Measurements from ENCODE around the gene DYRK1A. TPM values are rescaled to one million over a fixed set of nuclear protein-coding genes. Genes with fewer than 3 reads are reported as not detected.

Gene DYRK1A
- polyA plus RNA-seq, 1 donor, result 48.3 TPM

DNA sequence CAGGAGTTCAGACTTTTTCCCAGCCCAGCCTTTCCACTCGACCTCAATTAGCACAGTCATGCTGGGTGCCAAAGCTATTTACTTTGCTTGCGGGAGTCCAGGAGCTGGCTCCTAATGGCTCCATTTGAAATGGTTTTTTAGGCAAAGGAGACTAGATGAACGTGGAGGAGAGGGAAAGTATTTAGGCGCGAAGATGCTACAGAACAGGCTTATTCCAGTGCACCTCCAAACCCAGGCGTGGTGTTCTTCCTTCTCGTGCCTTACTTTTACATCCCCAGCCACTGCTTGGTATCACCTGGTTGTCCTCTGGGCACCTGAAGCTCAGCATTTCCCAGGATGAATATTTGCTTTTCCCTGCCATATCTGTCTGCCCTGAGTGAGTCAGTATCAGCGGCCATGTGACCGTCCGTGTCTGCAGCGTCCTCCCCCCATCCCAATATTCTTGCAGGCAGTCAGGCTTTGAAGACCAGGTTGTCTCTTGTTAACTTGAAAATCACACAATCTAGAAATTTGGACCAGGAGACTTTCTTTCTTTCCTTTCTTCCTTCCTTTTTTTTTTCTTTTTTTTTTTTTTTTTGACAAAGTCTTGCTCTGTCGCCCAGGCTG lies 198.5 kb downstream of the DYRK1A start:
- DNase-seq, result no peak
- no CpG with 5 or more reads among the region's 12 CpGs for WGBS (ENCODE audit: insufficient coverage, low lambda C conversion rate)
- no peak overlapping the region for H3K4me3 ChIP-seq (ENCODE audit: low read length)
- H3K27ac ChIP-seq (ENCODE audit: low read length), result no peak overlapping the region
- H3K27me3 ChIP-seq (ENCODE audit: control insufficient read depth, insufficient read depth, low read length), result no peaks in the 10 kb centered on the region
- peaks cover 5% of the 10 kb centered on the region for H3K4me1 ChIP-seq (ENCODE audit: control insufficient read depth, insufficient read depth, low read length)
- peaks cover 6% of the 10 kb centered on the region for H3K9me3 ChIP-seq (ENCODE audit: control insufficient read depth, low read depth, low read length)
- H3K36me3 ChIP-seq (ENCODE audit: control insufficient read depth, insufficient read depth, low read length), result no peaks in the 10 kb centered on the region

DNA sequence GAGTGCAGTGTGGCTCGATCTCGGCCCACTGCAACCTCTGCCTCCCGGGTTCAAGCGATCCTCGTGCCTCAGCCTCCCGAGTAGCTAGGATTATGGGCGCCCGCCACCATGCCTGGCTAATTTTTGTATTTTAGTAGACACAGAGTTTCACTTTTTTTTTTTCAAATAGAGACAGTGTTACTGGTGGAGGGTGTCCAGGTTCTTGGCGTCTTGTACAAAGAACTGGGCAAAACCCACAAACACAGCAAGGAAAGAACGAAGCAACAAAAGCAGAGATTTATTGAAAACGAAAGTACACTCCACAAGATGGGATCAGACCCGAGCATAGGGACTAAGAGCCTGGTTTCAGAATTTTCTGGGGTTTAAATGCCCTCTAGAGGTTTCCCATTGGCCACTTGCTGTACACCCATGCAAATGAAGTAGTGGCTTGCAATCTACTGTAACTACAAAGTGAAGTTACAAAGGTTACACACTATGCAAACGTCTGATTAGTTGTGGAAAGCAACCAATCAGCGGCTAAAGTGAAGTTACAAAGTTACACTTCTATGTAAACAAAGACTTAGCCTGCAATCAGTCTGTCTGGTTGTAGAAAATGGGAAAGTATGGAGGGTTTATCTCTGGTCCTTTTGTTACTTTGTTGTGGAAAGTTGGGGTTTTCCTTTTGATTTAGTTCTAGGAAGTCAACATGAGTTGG lies 199.1 kb downstream of the DYRK1A start:
- Histone ChIP-seq H3K36me3 (ENCODE audit: control insufficient read depth, insufficient read depth, low read length) (no peaks in the 10 kb centered on the region), H3K27ac (ENCODE audit: low read length) (no peak overlapping the region), H3K27me3 (ENCODE audit: control insufficient read depth, insufficient read depth, low read length) (no peaks in the 10 kb centered on the region), H3K4me1 (ENCODE audit: control insufficient read depth, insufficient read depth, low read length) (peaks cover 5% of the 10 kb centered on the region), H3K9me3 (ENCODE audit: control insufficient read depth, low read depth, low read length) (peaks cover 6% of the 10 kb centered on the region), H3K4me3 (ENCODE audit: low read length) (no peak overlapping the region)
- DNase-seq, result peak in 1 of 2 donors; percentile 73
- 88% methylated on average over 3 of the region's 14 CpGs for WGBS (ENCODE audit: insufficient coverage, low lambda C conversion rate)

DNA sequence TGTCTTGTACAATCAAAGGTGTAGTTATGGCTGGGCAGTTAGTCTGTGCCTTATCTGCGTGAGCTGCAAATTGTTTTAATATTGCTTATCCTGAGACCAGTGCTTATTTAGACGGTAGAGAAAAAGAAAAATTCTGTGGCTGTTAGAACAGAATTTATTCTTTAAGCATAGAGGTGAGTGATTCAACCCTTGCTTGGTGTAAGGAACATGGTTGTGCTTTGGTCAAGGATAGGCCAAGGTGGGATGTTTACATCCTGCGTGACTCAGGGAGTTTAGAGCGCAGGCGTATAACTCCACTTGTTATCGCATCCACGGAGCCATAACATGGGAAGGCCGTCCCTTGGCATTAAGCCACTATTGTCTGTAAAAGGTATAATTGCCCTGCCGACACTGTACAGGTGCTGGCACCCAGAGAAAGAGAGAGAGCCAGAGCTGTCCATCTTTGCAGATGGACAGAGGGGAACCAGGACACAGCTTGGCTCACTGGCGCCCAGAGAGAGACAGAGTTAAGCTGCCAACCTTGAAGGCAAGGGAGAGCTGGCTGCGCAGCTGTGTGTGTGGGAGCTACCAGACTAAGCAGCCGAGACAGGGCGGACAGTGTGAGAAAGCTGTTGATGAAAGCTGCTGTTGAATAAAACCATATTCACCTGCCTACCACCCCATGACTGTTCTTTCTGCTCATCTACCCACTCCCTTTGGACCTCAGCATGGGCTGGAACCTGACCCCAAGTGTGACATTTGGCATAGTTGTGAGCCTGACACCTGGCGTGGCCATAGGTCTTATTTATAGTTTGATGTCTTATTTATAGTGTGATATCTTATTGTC lies 200.4 kb downstream of the DYRK1A start:
- H3K4me3 ChIP-seq (ENCODE audit: low read length), result no peak overlapping the region
- H3K27me3 ChIP-seq (ENCODE audit: control insufficient read depth, insufficient read depth, low read length), result no peaks in the 10 kb centered on the region
- H3K9me3 ChIP-seq (ENCODE audit: control insufficient read depth, low read depth, low read length), result peaks cover 6% of the 10 kb centered on the region
- no peaks in the 10 kb centered on the region for H3K36me3 ChIP-seq (ENCODE audit: control insufficient read depth, insufficient read depth, low read length)
- no peak for DNase-seq
- H3K27ac ChIP-seq (ENCODE audit: low read length), result no peak overlapping the region
- peaks cover 5% of the 10 kb centered on the region for H3K4me1 ChIP-seq (ENCODE audit: control insufficient read depth, insufficient read depth, low read length)
- WGBS (ENCODE audit: insufficient coverage, low lambda C conversion rate), result no CpG with 5 or more reads among the region's 14 CpGs

DNA sequence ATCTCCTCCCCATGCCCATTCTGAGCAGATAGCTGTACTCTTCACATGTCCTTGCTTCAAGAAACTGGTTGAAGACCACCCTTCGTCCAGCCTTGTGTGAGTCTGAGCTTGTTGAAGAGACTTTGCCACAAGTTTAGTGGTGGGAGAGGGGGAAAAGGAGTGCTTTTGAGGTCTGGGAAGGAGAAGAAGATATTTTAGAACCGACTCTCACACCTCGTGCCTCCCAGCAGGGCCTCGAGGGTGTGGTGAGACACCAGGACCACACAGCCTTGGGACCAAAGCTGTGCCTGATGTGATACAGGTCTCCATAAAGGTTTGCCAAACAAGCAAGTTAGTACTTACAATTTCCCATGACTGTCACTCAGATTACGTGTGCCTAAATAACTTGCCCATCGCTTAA lies 201.8 kb downstream of the DYRK1A start:
- Histone ChIP-seq H3K36me3 (ENCODE audit: control insufficient read depth, insufficient read depth, low read length) (no peaks in the 10 kb centered on the region), H3K27ac (ENCODE audit: low read length) (no peak overlapping the region), H3K4me3 (ENCODE audit: low read length) (no peak overlapping the region), H3K4me1 (ENCODE audit: control insufficient read depth, insufficient read depth, low read length) (peaks cover under 1% of the 10 kb centered on the region), H3K27me3 (ENCODE audit: control insufficient read depth, insufficient read depth, low read length) (no peaks in the 10 kb centered on the region), H3K9me3 (ENCODE audit: control insufficient read depth, low read depth, low read length) (no peaks in the 10 kb centered on the region)
- DNase-seq, result no peak
- 100% methylated on average over 1 of the region's 6 CpGs for WGBS (ENCODE audit: insufficient coverage, low lambda C conversion rate)

DNA sequence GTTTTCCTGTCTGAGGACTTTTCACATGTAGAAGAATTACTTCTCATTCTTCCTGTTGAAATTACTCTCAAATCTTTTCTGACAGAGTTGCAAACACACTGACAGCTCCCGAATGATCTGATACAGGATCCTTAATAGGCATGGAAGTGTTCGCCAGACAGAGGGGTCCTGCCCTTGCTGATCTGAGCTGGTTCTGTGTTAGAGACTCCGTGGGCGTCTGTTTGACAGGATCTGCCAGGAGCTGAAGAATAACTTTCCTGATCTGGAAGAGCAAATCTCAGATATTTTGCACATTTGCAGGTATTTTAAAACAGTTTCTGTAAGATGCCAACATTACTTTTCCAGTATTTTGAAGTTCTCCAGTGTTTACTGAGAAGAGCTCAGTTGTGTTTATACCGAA lies 202.3 kb downstream of the DYRK1A start:
- no peak for DNase-seq
- no CpG with 5 or more reads among the region's 5 CpGs for WGBS (ENCODE audit: insufficient coverage, low lambda C conversion rate)
- Histone ChIP-seq H3K27ac (ENCODE audit: low read length) (no peak overlapping the region), H3K27me3 (ENCODE audit: control insufficient read depth, insufficient read depth, low read length) (no peaks in the 10 kb centered on the region), H3K4me1 (ENCODE audit: control insufficient read depth, insufficient read depth, low read length) (no peaks in the 10 kb centered on the region), H3K9me3 (ENCODE audit: control insufficient read depth, low read depth, low read length) (no peaks in the 10 kb centered on the region), H3K36me3 (ENCODE audit: control insufficient read depth, insufficient read depth, low read length) (no peaks in the 10 kb centered on the region), H3K4me3 (ENCODE audit: low read length) (no peak overlapping the region)

DNA sequence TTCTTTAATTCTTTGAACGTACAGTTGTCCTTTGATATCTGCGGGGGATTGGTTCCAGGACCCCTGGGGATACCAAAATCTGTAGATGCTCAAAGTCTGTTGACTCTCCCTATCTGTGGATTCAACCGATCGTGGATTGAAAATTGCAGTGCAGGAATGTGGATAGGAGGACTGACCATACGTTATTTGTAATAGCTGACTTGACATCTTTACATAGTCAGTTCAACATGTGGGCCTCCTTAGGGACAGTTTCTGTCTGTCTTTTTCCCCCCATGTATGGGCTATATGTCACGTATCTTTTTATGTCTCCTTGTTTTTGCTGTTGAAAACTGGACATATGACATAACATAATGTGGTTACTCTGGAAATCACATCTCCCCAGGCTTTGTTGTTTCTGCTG lies 204.9 kb downstream of the DYRK1A start:
- WGBS (ENCODE audit: insufficient coverage, low lambda C conversion rate), result 70% methylated on average over 2 of the region's 6 CpGs
- Histone ChIP-seq H3K36me3 (ENCODE audit: control insufficient read depth, insufficient read depth, low read length) (no peaks in the 10 kb centered on the region), H3K4me3 (ENCODE audit: low read length) (no peak overlapping the region), H3K27ac (ENCODE audit: low read length) (no peak overlapping the region), H3K27me3 (ENCODE audit: control insufficient read depth, insufficient read depth, low read length) (no peaks in the 10 kb centered on the region), H3K4me1 (ENCODE audit: control insufficient read depth, insufficient read depth, low read length) (no peaks in the 10 kb centered on the region), H3K9me3 (ENCODE audit: control insufficient read depth, low read depth, low read length) (no peaks in the 10 kb centered on the region)
- no peak for DNase-seq

DNA sequence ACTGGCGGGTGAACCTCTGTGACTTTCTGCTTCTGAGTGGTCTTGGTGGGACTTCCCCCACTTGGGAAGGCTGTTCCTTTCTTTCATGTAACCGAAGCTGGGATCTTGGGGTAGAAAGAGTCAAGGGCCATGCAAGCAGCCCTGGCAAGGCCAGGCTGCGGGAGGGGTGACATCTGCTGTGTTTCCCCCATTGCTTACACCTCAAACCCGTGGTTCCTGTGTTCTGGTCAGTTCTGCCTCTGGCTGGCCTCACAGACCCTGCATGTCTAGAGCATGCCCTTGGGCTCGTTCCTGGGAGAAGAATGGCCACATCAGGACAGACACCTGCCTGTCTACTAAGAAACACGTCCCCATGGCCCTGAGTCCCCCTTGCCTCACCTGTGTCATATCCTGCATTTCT lies 207.7 kb downstream of the DYRK1A start:
- WGBS (ENCODE audit: insufficient coverage, low lambda C conversion rate), result no CpG with 5 or more reads among the region's 6 CpGs
- no peak overlapping the region for H3K27ac ChIP-seq (ENCODE audit: low read length)
- H3K4me1 ChIP-seq (ENCODE audit: control insufficient read depth, insufficient read depth, low read length), result no peaks in the 10 kb centered on the region
- H3K27me3 ChIP-seq (ENCODE audit: control insufficient read depth, insufficient read depth, low read length), result no peaks in the 10 kb centered on the region
- no peak for DNase-seq
- H3K9me3 ChIP-seq (ENCODE audit: control insufficient read depth, low read depth, low read length), result peaks cover 2% of the 10 kb centered on the region
- no peak overlapping the region for H3K4me3 ChIP-seq (ENCODE audit: low read length)
- H3K36me3 ChIP-seq (ENCODE audit: control insufficient read depth, insufficient read depth, low read length), result no peaks in the 10 kb centered on the region

DNA sequence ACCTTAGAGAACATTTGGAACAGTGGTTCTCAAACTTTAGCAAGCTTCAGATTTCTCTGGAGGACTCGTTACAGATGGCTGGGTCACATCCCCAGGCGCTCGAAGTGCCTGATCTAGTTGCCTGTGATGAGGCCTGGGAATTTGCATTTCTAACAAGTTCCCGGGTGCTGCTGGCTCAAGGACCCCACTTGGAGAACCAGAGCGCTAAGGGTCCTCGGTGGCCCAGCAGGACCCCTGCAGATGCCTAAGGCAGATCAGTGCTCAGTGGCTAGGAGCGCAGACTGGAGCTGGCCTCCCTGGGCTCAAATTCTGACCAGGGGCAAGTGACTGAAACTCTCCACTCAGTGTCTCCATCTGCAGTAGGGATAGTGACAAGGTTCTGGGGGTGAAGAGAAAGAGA lies 208.2 kb downstream of the DYRK1A start:
- H3K9me3 ChIP-seq (ENCODE audit: control insufficient read depth, low read depth, low read length), result peaks cover 2% of the 10 kb centered on the region
- no peaks in the 10 kb centered on the region for H3K36me3 ChIP-seq (ENCODE audit: control insufficient read depth, insufficient read depth, low read length)
- no peak overlapping the region for H3K4me3 ChIP-seq (ENCODE audit: low read length)
- H3K27ac ChIP-seq (ENCODE audit: low read length), result no peak overlapping the region
- DNase-seq, result no peak
- H3K4me1 ChIP-seq (ENCODE audit: control insufficient read depth, insufficient read depth, low read length), result no peaks in the 10 kb centered on the region
- no CpG with 5 or more reads among the region's 7 CpGs for WGBS (ENCODE audit: insufficient coverage, low lambda C conversion rate)
- H3K27me3 ChIP-seq (ENCODE audit: control insufficient read depth, insufficient read depth, low read length), result no peaks in the 10 kb centered on the region

DNA sequence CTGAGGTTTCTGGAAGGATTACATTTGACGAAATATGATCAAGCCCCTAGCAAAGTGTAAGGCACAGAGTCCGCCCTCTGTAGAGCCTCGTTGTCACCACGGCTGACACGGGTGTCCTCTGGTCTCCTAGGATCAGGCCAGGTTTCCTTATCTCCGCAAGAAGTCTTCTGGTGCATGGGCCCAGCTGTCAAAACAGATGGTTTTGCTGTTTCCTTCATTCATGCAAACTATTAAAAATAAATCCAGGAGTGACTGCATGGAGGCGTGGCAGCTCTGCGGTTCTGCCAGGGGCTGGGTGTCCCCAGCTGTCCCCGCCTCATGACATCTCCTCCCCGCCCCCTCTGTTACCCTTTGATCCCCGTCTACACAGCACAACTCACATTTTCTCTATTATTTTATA lies 209.0 kb downstream of the DYRK1A start:
- no peaks in the 10 kb centered on the region for H3K4me1 ChIP-seq (ENCODE audit: control insufficient read depth, insufficient read depth, low read length)
- peaks cover 2% of the 10 kb centered on the region for H3K9me3 ChIP-seq (ENCODE audit: control insufficient read depth, low read depth, low read length)
- DNase-seq, result no peak
- no peak overlapping the region for H3K27ac ChIP-seq (ENCODE audit: low read length)
- H3K4me3 ChIP-seq (ENCODE audit: low read length), result no peak overlapping the region
- WGBS (ENCODE audit: insufficient coverage, low lambda C conversion rate), result no CpG with 5 or more reads among the region's 11 CpGs
- no peaks in the 10 kb centered on the region for H3K27me3 ChIP-seq (ENCODE audit: control insufficient read depth, insufficient read depth, low read length)
- no peaks in the 10 kb centered on the region for H3K36me3 ChIP-seq (ENCODE audit: control insufficient read depth, insufficient read depth, low read length)

Data from large intestine (tissue), 3 donors.